VCaP (cell line): ENCODE results near the gene NOC2L.

Source experiments
- H3K27ac ChIP-seq: fragments of 450-650 bp; 2 replicates; pipeline ENCODE4 v1.5.1; 2017
- CTCF ChIP-seq: fragments of 450-650 bp; conservative IDR thresholded peaks from 2 replicates; pipeline ENCODE4 v1.5.1; 2017; ENCODE audit warnings: mild to moderate bottlenecking, moderate library complexity

NOC2L gene

GRCh38 chr1:934991-935750 lies 23.9 kb downstream of the NOC2L start:
- TF ChIP-seq CTCF: no peak
- H3K27ac ChIP-seq: peak overlapping the region; percentile 3; the same call in 1 of the 2 replicates

GRCh38 chr1:933603-933940 lies 25.5 kb downstream of the NOC2L start:
- H3K27ac ChIP-seq: peak overlapping the region; percentile 80
- no peak for TF ChIP-seq CTCF

- peak overlapping the region; percentile 80 for H3K27ac ChIP-seq
- TF ChIP-seq CTCF: no peak
Observed at GRCh38 chr1:932776-933602, 26.1 kb downstream of the NOC2L start.

GRCh38 chr1:932173-932510 lies 26.9 kb downstream of the NOC2L start:
- TF ChIP-seq CTCF: no peak
- H3K27ac ChIP-seq: peak overlapping the region; percentile 80

GRCh38 chr1:931380-932172 lies 27.5 kb downstream of the NOC2L start:
- peak overlapping the region; percentile 80 for H3K27ac ChIP-seq
- TF ChIP-seq CTCF: no peak

- TF ChIP-seq CTCF: no peak
- H3K27ac ChIP-seq: peak overlapping the region; percentile 80; the same call in 1 of the 2 replicates
Observed at GRCh38 chr1:930633-931138, 28.4 kb downstream of the NOC2L start.
